Measurements from ENCODE around the gene TMC8.
"Not testable (repeated sequence)": the region's sequence is repeated elsewhere in the genome, so short reads cannot be mapped to it uniquely, and the experiment has no call there.

TMC8 gene

DNA sequence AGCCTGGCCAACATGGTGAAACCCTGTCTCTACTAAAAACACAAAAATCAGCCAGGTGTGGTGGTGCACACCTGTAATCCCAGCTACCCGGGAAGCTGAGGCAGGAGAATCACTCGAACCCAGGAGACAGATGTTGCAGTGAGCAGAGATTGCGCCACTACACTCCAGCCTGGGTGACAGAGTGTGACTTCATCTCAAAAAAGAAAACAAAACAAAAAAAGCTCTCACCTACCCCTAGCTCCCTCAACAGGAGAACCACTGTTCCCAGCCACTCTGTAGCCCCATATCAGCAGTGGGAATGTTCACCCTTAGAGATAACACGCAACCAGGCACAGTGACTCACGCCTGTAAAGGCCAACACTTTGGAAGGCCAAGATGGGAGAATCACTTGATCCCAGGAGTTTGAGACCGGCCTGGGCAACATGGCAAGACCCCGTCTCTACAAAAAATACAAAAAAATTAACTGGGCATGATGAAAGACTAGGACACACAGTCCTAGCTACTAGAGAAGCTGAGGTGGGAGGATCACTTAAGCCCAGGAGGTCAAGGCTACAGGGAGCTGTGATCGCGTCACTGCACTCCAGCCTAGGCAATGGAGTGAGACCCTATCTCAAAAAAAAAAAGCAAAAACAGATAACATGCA, 5.4 kb downstream of the TMC8 start:
- DNase-seq (ENCODE audit: low read depth, low spot score) = no peak

DNA sequence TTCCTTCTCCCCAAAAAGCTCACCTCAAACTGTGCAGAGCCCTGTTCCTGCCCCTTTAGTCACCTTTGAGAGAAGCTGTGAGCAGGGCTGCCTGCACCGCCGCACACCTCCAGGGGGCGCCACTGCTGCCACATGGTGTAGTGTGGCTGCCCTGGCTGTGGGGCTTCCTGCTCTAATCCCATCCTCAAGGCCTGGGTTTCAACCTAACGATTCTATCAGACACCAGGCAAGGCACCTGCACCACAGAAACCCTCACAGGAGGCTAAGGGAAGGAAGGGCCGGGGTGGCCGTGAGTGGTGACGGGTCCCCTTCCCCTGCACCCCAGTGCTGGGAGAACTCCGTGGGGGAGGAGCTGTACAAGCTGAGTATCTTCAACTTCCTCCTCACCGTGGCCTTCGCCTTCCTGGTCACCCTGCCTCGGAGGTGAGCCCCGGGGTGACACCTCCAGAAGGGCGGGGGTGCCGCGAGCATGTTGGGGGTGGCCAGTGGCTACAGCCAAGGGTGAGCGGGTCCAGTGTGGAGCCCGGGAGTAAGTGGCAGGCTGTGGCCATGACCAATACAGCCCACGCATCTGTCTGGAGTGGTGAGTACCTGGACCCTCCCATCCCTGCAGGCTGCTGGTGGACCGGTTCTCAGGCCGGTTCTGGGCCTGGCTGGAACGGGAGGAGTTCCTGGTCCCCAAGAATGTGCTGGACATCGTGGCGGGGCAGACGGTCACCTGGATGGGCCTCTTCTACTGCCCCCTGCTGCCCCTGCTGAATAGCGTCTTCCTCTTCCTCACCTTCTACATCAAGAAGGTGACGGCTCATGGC, 7.0 kb downstream of the TMC8 start:
- no peak for DNase-seq (ENCODE audit: low read depth, low spot score)

DNA sequence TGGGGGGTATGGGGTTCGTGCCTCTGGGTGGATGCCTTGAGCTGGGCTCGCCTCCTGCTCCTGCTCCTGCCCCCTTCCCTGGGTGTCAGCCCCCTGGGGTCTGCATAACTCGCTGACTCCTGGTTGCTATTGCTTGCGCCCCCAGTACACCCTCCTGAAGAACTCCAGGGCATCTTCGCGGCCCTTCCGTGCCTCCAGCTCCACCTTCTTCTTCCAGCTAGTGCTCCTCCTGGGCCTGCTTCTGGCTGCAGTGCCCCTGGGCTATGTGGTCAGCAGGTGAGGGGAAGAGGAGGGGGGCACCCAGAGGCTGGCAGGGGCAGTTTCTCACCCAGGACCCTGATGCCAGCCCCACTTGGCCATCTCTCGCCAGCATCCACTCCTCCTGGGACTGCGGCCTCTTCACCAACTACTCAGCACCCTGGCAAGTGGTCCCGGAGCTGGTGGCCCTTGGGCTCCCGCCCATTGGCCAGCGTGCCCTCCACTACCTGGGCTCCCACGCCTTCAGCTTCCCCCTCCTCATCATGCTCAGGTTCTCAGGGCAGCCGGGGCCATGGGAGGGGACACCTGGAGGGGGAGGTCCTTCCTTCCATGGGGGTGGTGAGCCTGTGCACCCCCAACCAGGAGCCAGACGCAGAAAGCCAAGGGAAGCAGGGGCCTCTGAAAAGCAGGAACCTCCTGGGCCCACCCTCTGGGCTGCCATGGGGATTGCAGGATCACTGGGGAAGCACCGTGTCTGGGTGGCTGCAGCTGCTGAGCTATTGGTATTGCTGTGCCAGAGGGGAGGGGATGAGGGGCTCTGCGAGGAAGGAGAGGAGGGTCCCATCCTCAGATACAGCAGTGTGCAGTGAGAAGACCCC, 7.9 kb downstream of the TMC8 start:
- DNase-seq (ENCODE audit: low read depth, low spot score) = no peak

DNA sequence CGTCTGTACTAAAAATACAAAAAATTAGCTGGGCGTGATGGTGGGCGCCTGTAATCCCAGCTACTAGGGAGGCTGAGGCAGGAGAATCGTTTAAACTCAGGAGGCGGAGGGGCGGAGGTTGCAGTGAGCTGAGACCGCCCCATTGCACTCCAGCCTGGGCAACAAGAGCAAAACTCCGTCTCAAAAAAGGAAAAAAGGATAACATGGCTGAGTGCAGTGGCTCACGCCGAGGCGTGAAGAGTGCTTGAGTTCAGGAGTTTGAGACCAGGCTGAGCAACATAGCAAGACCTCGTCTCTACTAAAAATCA, 9.2 kb downstream of the TMC8 start:
- DNase-seq (ENCODE audit: low read depth, low spot score) = not testable (repeated sequence)

DNA sequence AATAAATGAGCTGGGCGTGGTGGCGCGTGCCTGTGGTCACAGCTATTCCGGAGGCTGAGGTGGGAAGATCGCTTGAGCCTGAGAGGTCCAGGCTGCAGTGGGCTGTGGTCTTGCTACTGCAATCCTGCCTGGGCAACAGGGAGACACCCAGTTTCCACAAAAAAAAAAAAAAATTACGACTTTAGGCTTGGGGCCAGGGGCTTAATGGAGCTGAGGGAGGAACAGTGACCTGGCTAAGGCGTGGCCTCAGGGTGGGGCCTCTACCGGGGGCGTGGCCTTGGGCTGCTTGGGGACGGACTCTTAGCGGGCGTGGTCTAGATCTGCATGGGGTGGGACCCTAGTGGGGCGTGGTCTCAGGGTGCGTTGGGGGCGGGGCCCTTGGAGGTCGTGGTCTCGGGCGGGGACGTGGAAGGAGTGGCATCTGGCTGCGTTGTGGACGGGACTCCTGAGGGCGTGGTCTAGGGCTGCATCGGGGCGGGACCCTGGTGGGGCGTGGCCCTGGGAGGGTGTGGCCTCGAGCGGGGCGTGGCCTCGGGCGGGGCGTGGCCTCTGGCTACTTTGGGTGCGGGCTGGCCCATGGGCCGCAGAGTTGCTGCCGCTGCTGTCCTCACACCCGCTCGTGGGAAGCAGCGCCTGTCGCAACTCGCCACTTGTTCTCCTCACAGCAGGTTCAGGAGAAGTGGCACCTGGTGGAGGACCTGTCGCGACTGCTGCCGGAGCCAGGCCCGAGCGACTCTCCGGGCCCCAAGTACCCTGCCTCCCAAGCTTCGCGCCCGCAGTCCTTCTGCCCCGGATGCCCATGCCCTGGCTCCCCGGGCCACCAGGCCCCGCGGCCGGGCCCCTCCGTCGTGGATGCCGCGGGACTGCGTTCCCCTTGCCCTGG, 9.8 kb downstream of the TMC8 start:
- DNase-seq (ENCODE audit: low read depth, low spot score) = peak; percentile 84

DNA sequence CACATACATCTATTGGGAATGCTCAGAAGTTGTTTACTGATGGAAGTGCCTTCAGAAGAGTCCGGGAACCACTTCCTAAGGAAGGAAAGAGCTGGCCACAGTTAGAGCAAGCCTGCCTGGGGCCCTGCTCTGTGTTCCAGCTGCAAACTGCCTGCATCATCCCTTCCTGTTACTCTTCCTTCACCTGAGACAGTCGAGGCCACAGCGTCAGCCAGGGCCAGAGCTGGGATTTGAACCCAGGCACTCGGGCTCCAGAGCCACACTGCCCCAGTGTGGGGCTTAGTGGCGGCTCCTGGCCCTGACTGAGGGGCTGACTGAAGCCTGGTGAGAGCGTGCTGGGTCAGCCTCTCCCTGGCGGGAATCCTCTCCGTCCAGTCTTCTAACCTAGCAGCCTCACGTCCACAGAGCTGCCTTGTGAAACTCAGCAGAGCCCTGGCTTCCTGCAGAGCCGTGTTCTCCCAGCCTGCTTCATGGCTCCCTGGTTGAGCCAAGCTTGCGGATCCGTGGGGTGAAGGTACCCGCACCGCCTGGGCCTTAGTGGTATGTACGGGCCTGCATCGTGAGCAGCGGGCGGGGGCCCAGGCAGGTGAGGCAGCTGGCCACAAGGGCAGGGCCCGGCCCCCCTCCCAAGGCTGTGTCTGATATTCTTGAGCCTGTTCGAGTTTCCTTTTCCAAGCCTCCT, 11.0 kb downstream of the TMC8 start:
- DNase-seq (ENCODE audit: low read depth, low spot score) = no peak

DNA sequence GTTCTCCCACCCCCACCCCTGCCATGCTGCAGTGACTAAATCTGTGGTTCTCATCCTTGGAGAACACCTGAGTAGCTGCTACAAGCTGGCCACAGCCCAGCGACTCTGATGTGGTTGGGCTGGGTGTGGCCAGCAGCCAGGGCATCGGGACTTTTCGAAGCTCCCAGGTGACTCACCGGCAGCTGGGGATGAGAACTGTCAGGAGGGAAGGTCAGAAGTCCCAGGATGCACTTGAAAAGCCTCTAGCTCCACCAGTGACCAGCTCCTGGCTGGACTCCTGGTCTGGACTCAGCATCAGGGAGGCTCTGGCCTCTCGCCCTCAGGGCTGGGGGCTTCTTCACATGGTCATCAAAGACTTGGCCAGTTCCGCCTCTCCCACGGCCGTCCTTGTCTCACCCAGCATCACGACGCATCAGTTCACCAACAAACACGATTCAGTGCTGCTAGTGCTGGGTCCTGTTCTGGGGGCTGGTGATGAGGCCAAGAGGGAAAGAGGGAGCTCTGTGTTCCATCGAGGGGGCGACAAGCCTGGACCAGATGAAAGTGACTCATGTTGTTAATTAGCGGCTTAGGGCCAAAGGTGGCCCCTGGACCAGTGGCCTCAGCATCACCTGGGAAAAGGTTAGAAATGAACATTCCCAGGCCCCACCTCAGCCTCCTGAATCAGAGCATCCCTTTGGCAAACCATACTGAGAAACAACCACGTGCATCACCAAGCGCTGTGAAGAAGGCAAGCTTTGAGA, 11.7 kb downstream of the TMC8 start:
- DNase-seq (ENCODE audit: low read depth, low spot score) = no peak

DNA sequence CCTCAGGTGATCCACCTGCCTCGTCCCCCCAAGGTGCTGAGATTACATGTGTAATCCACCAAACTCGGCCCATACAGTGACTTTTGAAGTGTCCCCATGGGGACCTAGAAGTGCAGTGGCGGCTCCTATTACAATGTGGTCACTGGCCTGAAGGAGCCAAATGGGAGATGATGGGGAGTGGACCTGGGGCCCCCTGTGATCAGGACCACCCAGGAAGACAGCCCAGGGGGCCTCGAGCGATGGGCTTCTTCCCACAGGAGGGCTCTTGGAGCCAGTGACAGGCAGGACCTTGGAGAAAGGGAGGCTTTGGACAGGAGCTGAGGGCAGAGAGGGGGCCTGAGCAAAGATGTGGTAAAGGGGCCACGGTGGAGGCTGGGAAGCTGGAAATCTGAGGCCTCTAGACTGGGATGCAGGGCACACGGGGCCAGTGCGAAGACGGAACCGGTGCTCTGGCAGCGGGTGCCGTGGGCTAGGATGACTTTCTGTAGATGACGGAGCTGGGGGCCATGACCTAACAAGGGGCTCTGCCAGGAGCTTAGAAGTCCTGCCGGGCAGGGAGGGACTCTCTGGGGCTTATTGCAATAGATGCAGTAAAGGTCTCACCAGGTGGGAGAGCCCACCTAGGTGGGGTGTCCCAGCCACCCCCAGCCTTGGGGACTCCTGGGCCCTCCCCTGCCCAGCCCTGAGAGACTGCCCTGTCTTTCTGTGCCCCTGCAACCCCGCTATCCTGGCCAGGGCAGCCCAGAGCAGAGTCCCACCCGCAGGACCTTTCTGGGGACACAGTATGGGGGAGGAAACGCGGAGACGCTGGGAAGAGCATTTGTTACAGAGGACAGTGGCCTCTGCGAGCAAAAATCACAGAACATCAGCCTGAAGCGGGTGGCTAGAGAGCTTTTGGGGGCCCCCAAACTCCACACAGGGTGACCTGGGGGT, 12.9 kb downstream of the TMC8 start:
- DNase-seq (ENCODE audit: low read depth, low spot score) = no peak

DNA sequence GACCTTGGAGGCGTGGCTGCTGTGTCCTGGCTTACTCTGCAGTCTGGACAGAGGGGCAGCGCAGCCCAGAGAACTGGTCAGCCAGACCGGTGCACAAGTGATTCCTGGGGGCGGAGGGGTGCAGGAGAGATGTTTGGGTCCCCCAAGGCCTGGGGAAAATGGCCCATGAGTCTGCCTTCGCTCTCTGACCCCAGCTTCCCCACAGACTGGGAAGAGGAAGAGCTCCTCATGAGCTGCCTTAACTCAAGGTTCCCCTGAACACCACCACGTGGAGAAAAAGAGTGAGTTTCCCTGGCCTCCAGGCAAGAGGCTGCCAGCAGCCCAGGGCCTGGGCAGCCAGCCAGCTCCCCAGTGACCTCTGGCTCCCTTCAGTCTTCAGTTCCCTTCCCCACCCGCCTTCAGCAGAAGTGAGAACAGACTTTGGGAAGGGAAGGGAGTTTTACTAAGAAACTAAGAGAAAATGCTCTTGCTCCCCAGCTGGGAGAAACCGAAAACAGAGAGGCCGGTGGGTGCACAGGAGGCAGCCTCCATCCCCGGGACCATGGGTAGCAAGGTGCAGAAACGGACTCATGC, 13.7 kb downstream of the TMC8 start:
- DNase-seq (ENCODE audit: low read depth, low spot score) = no peak

DNA sequence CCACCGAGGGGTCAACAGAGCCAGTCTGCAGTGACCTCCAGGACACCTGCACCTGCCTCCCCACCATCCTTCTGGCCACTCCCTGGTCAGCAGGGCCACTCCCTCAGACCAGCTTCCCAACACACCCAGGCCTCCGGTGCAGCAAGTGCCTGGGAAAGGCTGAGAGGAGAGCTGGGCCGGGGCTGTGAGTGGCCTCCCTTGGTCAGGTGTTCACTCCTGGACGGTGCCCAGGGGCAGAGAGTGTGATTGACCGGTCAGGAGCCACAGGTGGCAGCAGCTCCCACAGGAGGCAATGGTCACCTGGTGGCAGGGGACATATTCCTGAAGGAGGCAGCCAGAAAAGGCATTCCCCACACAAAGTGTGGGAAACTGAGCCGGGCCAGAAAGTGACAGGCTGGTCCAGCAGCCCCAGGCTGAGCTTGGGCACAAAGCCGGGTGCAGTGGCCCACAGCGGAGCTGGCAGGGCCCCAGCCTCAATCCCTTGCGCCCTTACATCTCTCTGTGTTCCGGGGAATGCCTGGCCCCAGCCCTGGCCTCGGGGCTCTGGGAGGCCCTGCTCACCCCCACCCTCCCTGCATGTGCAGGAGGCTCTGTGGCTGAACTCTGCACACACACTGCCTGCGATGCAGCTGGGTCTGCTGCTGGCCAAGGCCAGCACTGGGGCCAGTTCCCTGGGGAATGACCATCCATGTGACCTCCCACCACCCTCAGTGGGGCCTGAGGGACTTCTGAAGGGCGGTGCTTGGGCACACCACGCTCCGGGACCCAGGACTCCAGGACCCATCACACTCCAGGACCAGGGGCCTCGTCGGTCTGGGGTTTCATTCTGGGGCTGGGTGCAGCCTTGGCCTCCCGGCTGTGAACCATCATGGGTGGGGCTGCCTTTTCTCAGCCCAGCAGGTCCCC, 14.4 kb downstream of the TMC8 start:
- no peak for DNase-seq (ENCODE audit: low read depth, low spot score)

DNA sequence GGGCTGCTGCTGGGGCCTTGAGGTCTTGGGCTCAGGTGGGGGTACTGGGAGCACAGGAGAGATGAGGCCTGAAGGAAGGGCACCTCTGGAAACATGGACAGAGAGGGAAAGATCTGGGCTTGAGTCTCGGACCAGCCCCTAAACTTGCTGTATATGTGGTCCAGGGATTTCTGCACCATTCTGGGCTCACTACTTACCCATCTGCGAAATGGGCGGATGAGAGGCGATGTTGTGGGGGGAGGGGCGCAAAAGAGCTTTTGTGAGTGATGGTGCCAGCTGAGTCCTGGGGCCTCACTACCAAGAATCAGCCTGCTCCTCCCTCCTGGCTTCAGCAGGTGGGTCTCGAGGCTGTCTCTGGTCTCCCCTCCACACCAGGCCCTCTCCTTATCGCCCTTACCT, 15.9 kb downstream of the TMC8 start:
- no peak for DNase-seq (ENCODE audit: low read depth, low spot score)

DNA sequence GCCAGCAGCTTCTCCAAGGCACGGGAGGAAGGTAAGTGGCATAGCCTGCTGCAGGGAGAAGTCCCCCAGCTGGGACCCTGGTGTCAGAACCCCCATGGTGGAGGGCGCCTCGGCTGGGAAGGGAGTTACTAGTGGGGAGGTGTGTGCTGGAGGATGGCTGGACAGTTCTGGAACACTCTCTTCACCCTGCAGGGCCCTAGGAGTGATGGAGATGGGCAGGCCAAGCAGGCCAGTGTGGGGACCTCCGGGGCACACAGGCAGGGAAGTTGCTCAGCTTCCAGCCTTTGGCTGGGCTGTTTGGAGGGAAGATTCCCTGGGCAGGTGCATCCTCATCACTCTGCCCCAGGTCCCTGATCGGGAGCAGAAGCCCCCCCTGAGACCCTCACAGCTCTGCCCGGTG, 16.3 kb downstream of the TMC8 start:
- DNase-seq (ENCODE audit: low read depth, low spot score) = no peak

DNA sequence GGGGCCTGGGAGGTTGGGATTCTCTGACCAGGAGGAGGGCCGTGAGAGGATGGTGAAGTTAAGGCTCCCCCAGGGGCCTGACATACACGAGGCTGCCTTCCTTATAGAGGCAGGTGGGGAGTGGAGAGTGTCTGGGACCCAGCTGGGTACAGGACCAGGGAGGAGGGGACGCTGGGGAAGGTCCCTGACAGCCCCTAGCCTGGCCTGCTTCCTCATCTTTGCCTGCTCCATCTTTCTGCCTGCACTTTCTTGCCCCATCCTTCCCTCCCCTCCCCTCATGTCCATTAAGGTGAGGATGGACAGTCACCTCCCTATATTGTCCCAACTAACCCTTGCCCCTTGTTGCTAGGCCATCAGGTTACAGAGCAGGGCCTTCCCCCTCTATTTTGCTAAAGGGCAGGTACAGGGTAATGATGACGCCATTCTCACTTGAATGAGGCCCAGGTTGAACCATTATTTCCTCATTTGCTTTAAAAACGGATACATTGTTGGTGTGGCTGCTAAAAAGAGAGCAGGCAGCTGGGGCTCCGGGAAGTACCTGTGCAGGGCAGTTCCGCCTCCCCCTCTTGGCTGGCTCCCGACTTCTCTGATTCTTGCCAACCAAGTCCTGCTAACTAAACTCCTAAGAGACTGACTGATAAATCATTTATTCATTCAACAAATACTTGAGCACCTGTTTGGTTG, 16.9 kb downstream of the TMC8 start:
- DNase-seq (ENCODE audit: low read depth, low spot score) = no peak

DNA sequence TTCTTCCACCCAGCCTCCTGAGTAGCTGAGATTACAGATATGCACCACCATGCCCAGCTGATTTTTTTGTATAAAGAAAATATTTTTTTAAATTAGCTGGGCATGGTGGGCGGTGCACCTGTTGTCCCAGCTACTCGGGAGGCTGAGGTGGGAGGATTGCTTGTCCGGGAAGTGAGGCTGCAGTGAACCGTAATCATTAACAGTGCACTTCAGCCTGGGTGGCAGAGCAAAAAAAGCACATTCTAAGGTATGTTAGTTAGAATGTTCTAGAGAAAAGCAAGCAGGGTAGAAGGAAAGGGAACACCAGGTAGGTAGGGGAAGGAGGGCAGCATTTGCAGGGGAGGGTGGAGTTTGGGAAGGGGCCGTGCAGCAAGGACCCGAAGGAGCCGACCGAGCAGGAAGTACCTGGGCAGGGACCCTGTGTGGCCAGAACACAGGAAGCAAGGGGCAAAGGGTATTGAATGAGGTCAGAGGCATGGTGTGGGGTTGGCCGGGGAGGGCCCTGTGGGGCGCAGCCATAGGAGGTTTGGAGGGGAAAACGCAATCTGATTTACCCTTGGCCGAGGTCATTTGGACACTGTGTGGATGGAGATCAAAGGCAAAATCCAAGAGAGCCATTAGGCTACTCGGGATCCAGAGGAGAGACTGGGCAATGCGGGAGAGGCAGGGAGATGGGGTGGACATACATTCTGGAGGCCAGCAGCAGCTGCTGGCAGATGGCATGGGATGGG, 17.9 kb downstream of the TMC8 start:
- no peak for DNase-seq (ENCODE audit: low read depth, low spot score)

DNA sequence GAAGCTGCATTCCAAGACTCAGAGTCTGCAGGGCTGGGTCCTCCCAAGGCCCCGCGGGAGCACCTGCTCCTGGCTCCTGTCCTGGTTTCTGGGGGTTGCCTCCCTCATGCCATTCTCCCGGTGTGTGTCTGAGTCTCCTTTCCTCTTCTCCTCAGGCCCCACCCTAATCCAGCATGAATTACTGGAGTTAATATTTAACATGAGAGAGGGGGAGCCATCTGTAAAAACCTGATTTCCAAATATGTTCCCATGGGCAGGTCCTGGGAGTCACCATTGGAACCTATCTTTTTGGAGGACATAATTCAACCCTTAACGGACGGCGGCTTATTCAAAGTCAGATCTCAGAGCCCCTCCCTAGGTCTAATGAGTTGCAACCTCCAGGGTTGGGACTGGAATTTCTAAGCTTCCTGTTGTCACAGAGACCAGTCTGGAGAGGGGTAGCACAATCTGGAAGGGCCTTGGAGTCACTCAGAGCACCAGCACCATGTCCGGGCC, 21.0 kb downstream of the TMC8 start:
- DNase-seq (ENCODE audit: low read depth, low spot score) = no peak
